GM12878 (cell line): Measurements from ENCODE around the gene MPHOSPH6. TPM values are rescaled to one million over a fixed set of nuclear protein-coding genes. Genes with fewer than 3 reads are reported as not detected.

Experiments used
- ATAC-seq: fragments of 200-7000 bp; cut with Tn5 transposase; 3 replicates; pipeline ENCODE4 v1.9.1; 2020; ENCODE audit warnings: mild to moderate bottlenecking, moderate library complexity
- BruUV-seq: library from RNA; stranded (reverse); fragments of 400-500 nt; replicated peaks from 2 replicates; lab custom pipeline; 2021; lab: Mats Ljungman, UMichigan
- CTCF ChIA-PET: fragments of 300-600 bp; sonication (Branson Sonifier 250); formaldehyde crosslinking; extraction: SDS; loops from one replicate; lab custom pipeline; 2021; ENCODE audit warnings: inconsistent platforms; lab: Yijun Ruan, JAX
- POLR2A ChIA-PET: fragments of 350-600 bp; formaldehyde crosslinking; extraction: SDS; loops from one replicate; lab custom pipeline; 2021; ENCODE audit warnings: inconsistent platforms; lab: Charles Lee
- RAD21 ChIA-PET: fragments of 300-600 bp; sonication (Branson Sonifier 250); formaldehyde crosslinking; loops from one replicate; lab custom pipeline; 2023; ENCODE audit warnings: antibody characterized with exemption; ENCODE audit not compliant: unreplicated experiment; lab: Charles Lee
- SMC1A ChIA-PET: fragments of 300-600 bp; sonication (Branson Sonifier 250); formaldehyde crosslinking; loops from one replicate; lab custom pipeline; 2023; ENCODE audit not compliant: unreplicated experiment, uncharacterized antibody; lab: Charles Lee
- DNase-seq: peaks from one replicate; pipeline ENCODE4 v3.0.0-alpha.2; 2011; ENCODE audit warnings: low read depth, low spot score
- FAIRE-seq: peaks from 3 replicates; lab custom pipeline; 2011; peaks lifted over from hg19 to GRCh38; lab: Jason Lieb, UNC
- H2AFZ ChIP-seq: 2 replicates; pipeline ENCODE4 v1.6.0; 2011; ENCODE audit warnings: low read depth, low read length, control low read depth; ENCODE audit not compliant: control insufficient read depth
- H3K27ac ChIP-seq: 2 replicates; pipeline ENCODE4 v1.5.1; 2011; ENCODE audit warnings: control low read depth; ENCODE audit not compliant: control insufficient read depth, insufficient read depth
- H3K27me3 ChIP-seq, 2 experiments: replicated peaks in 1 of 2; 2 replicates each; pipeline versions ENCODE4 v1.6.0 to v1.6.1; 2011; ENCODE audit warnings: low read length in 1 of 2; ENCODE audit not compliant: control insufficient read depth in 2 of 2, insufficient read depth in 2 of 2
- H3K36me3 ChIP-seq, 2 experiments: 2 replicates each; pipeline ENCODE4 v1.5.1; 2011; ENCODE audit warnings: low read length in 1 of 2; ENCODE audit not compliant: control insufficient read depth in 2 of 2, insufficient read depth in 2 of 2
- H3K4me1 ChIP-seq: 2 replicates; pipeline ENCODE4 v1.6.1; 2011; ENCODE audit warnings: mild to moderate bottlenecking, low read length, moderate library complexity, mixed read lengths; ENCODE audit not compliant: control insufficient read depth, insufficient read depth
- H3K4me2 ChIP-seq: 2 replicates; pipeline ENCODE4 v1.6.0; 2011; ENCODE audit warnings: control low read depth; ENCODE audit not compliant: control insufficient read depth, insufficient read depth
- H3K4me3 ChIP-seq: fragments of 200-600 bp; sonication (generic); 2 replicates; pipeline ENCODE4 v1.5.1; 2016
- H3K79me2 ChIP-seq: 2 replicates; pipeline ENCODE4 v1.6.0; 2011; ENCODE audit warnings: low read length; ENCODE audit not compliant: control insufficient read depth, insufficient read depth
- H3K9ac ChIP-seq: 2 replicates; pipeline ENCODE4 v1.8.0; 2011; ENCODE audit warnings: low read length, control low read depth, mixed read lengths; ENCODE audit not compliant: control insufficient read depth, insufficient read depth
- H3K9me3 ChIP-seq: replicated peaks from 3 replicates; pipeline ENCODE4 v1.5.1; 2011; ENCODE audit warnings: mild to moderate bottlenecking, low read length; ENCODE audit not compliant: control insufficient read depth, insufficient read depth
- H4K20me1 ChIP-seq: 2 replicates; pipeline ENCODE4 v1.6.0; 2011; ENCODE audit not compliant: control insufficient read depth, insufficient read depth
- ATF2 ChIP-seq: IDR thresholded peaks from 2 replicates; pipeline ENCODE4 v1.6.1; 2012; ENCODE audit warnings: low read length, inconsistent platforms
- CHD2 ChIP-seq: IDR thresholded peaks from 2 replicates; pipeline ENCODE4 v1.6.1; 2011; ENCODE audit warnings: low read depth, low read length, improper control_type of control experiment, borderline replicate concordance
- CTCF ChIP-seq, 3 experiments: IDR thresholded peaks in 2 of 3; conservative IDR thresholded peaks in 1 of 3; 2 replicates each; pipeline ENCODE4 v1.5.1; 2011; ENCODE audit warnings: low read depth in 3 of 3, low read length in 3 of 3, mild to moderate bottlenecking in 3 of 3, control low read depth in 2 of 3, moderate library complexity in 2 of 3, inconsistent platforms in 1 of 3, mixed read lengths in 1 of 3; ENCODE audit not compliant: control insufficient read depth in 2 of 3, insufficient read depth in 1 of 3; ENCODE audit errors: extremely low read depth in 1 of 3
- FOXM1 ChIP-seq: IDR thresholded peaks from 2 replicates; pipeline ENCODE4 v1.6.1; 2012; ENCODE audit warnings: low read depth, mild to moderate bottlenecking, inconsistent platforms, low read length, moderate library complexity
- NR2C1 ChIP-seq: fragments of 450-650 bp; IDR thresholded peaks from 2 replicates; pipeline ENCODE4 v1.6.1; 2017; ENCODE audit warnings: antibody characterized with exemption, mild to moderate bottlenecking, moderate library complexity
- PML ChIP-seq: IDR thresholded peaks from 2 replicates; pipeline ENCODE4 v1.6.1; 2012; ENCODE audit warnings: low read length, inconsistent platforms
- RCOR1 ChIP-seq: conservative IDR thresholded peaks from 2 replicates; pipeline ENCODE4 v1.6.1; 2012; ENCODE audit warnings: low read depth, low read length, improper control_type of control experiment
- RUNX3 ChIP-seq: IDR thresholded peaks from 2 replicates; pipeline ENCODE4 v1.6.1; 2012; ENCODE audit warnings: low read length, inconsistent platforms
- SUZ12 ChIP-seq: fragments of 200-600 bp; sonication (generic); IDR thresholded peaks from one replicate; pipeline ENCODE4 v1.6.1; 2018; ENCODE audit warnings: antibody characterized with exemption, mild to moderate bottlenecking; ENCODE audit not compliant: unreplicated experiment
- WGBS: methylation state at CpG from one replicate; pipeline ENCODE4 v1.1.6; 2016; ENCODE audit warnings: low lambda C conversion rate; ENCODE audit not compliant: insufficient replicate concordance, insufficient coverage; ENCODE audit errors: missing lambda C conversion rate; 5-methylcytosine and 5-hydroxymethylcytosine counted together
- in situ Hi-C: fragments of 300-500 bp; cut with MboI; formaldehyde crosslinking; loops from 9 replicates; pipeline ENCODE4 v1.14.3; 2018; ENCODE audit warnings: mixed read lengths
- intact Hi-C: fragments of 100-400 bp; cut with micrococcal nuclease; formaldehyde crosslinking; loops from one replicate; pipeline ENCODE4 v1.14.2; 2022; ENCODE audit not compliant: unreplicated experiment
- polyA plus RNA-seq, 11 experiments: library from polyadenylated mRNA; depleted of rRNA in 4 of 11; unstranded in 6 of 11; stranded (reverse) in 5 of 11; fragments of >200 nt; fragmentation: Nextera tagmentation in 4 of 11; fragmentation: Illumina TruSeq in 1 of 11; extraction: Ambion mirVana in 4 of 11; extraction: Trizol in 1 of 11; gene quantifications; 1 replicate in 1 of 11; 2 replicates in 10 of 11; pipeline versions ENCODE4 v1.2.1 to v1.2.3, GENCODE V29; 2011 to 2016; ENCODE audit warnings: inconsistent platforms in 2 of 11, missing spikeins in 2 of 11, low read depth in 1 of 11
- total RNA-seq, 4 experiments: library from RNA; depleted of rRNA in 3 of 4; stranded (reverse); fragments of >200 nt in 3 of 4; fragmentation: Illumina TruSeq in 1 of 4; extraction: Trizol in 1 of 4; gene quantifications; 2 replicates each; pipeline versions ENCODE4 v1.2.1 to v1.2.3, GENCODE V29; 2013 to 2021

Gene MPHOSPH6
- total and polyA plus RNA-seq, 10 of the 15 experiments (the other 5 are each of a cell fraction or from before 2014, with no cell fraction given): 8.9 to 39.6 (median 19.8) TPM

DNA sequence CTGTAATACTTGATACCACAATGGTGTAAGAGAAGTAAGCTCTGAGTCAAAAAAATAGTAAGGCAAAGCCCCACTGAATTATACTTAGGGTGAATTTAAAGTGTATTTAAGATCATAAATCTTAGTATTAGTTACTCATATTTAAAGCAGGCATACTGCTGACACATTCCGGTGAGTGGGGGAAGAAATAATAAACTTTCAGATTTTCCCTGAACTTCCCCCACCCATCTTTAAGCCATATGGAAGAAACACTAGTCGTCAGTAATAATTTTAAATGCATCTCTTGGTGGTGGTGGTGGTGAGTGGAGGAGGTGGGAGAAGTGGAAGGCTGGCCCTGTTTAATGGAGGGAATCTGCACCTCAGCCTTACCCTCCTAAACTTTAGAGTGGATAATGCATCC is 20.5 kb downstream of the MPHOSPH6 start:
- Histone ChIP-seq H3K27me3 (no peaks in the 10 kb centered on the region), H3K4me2 (no peak overlapping the region), H3K79me2 (no peaks in the 10 kb centered on the region), H2AFZ (no peak overlapping the region), H3K4me1 (no peaks in the 10 kb centered on the region), H3K9ac (no peak overlapping the region)
- no peak for DNase-seq
- POLR2A ChIA-PET: no interaction called here
- intact Hi-C loops: no loop called here
- ATAC-seq: no peak
- TF ChIP-seq FOXM1 (no peak), ATF2 (no peak), RUNX3 (no peak), CTCF (IDR thresholded peaks at IDR 0.05 in 2 of 3, conservative IDR thresholded peaks at IDR 0.05 in 1 of 3; ENCODE audit: control insufficient read depth in 2 of 3, extremely low read depth in 1 of 3, insufficient read depth in 1 of 3, low read depth in 3 of 3, low read length in 3 of 3) (no peak), CHD2 (no peak), PML (no peak), SUZ12 (no peak), RCOR1 (no peak), NR2C1 (no peak)
- TF ChIP-seq, all 136 proteins: peak for 0
- no peak overlapping the region for H3K27ac ChIP-seq
- no peaks in the 10 kb centered on the region for H3K36me3 ChIP-seq
- no peak for FAIRE-seq
- ChIA-PET RAD21 (no interaction called here), CTCF (no interaction called here), SMC1A (no interaction called here)
- no peaks in the 10 kb centered on the region for H3K9me3 ChIP-seq
- no peak overlapping the region for H3K4me3 ChIP-seq
- in situ Hi-C loops: no loop called here
- BruUV-seq: no TSS peak
- WGBS: 58% methylated on average over 2 of the region's 2 CpGs
- H4K20me1 ChIP-seq: no peaks in the 10 kb centered on the region
